ENCODE data around the gene BMPR1B. TPM values are rescaled to one million over a fixed set of nuclear protein-coding genes. Genes with fewer than 3 reads are reported as not detected.
"Not testable (repeated sequence)": the region's sequence is repeated elsewhere in the genome, so short reads cannot be mapped to it uniquely, and the experiment has no call there.

The BMPR1B gene
- total RNA-seq, 2 donors from 2014 or later = 8.9 to 13.9 TPM

DNA sequence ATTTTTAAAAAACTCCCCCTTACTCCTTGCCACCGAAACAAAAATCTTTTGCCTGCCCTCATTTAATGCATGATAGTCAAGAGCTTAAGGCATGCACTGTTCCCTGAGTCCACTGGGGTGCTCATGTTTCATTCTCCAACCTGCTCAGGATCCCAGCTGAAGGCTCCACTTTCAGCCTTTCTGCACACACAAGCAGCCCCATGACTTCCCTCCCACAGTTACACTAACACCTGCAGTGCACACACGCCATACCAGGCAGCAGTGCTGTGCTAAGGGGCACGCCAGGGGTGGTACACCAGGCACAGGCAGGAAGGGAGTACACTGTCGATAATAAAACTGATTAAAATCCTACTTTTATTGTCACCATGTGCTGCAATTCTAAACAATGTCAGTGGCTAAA lies 385.2 kb downstream of the BMPR1B start:
- intact Hi-C loops (cut with DNase I) = no loop called here
- no peak for DNase-seq (ENCODE audit: low spot score)

DNA sequence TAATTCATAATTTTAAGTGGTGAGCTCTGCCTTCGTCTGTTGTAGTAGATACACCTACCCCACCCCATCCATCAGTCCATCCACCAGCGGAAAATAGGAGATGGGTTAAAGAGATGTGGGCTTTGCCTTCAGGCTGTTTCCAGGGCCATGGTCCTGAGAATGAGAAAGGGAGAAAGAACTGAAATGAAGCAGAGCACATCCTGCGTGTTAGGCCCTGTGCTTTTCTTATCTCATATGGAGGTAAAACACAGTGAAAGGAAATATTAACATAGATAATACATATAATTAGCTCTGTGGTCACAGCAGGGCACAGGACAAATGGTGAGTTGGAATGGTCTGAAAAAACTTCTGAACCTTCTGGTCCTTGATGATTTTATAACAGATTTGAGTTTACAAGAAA lies 393.5 kb downstream of the BMPR1B start:
- intact Hi-C loops (cut with DNase I) = no loop called here
- DNase-seq (ENCODE audit: low spot score) = no peak

DNA sequence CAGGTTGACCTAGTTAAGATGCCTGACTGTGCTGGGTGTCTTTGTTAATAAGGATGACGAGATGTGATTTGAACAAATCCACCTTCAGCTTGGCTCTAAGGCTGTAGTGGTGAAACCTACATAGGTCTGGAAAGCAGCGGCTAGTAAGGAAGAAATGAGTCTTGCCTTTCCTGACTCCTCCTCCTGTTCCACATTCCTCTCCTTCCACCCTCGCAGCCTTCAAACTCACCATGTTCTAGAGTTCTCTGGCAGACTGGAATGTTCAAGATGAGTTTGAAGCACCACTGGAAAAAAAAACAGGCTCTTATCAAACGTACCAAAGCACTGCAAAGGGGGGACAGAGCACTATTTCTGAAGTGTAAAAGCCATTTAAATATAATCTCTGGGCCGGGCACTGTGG lies 395.4 kb downstream of the BMPR1B start:
- DNase-seq (ENCODE audit: low spot score) = no peak
- intact Hi-C loops (cut with DNase I) = no loop called here

DNA sequence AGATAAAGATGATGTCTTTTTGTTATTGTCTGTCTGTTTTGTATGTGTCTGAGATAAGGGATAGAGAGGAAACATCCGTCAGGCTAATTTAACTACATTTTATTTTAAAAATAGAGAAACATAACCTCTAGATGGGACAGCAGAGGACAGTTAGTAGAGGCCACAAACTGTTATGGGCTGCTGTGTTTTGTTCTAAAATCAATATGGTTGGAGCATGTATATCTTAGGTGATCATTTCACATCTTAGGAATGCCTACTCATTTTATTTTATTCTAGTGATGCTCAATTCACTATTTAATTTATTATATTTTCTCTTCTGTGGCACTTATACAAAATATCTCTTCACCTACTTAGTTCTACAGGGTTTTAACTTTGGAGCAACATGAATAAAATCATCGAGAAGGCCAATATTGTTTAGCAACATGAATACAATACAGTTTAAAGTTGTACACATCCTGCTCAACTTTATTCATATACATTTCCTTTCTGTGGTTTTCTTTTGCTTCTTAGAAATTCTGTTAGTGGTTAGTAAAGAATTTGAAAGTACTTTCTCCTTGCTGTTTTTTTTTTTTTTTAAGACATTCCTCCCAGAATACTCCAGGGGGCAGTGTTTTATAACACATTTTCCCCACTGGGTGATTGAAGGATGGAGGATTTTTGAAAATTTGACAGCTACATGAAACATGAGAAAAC lies 398.1 kb downstream of the BMPR1B start:
- no peak for DNase-seq (ENCODE audit: low spot score)
- intact Hi-C loops (cut with DNase I) = no loop called here

DNA sequence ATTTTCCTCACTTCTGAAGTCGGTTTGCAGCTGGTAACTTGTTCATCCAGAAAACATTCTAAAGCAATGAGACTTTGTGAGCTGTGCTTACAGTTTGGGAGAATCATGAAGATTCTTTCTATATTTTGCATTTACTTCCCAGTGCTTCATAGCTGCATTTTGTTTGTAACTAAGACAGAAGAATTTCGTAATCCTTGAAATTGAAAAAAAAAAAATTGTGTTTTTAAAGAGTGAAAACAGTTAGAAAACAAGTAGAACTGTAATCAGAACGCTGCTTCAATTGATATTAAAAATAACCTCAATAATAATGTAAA lies 398.7 kb downstream of the BMPR1B start:
- intact Hi-C loops (cut with DNase I) = no loop called here

DNA sequence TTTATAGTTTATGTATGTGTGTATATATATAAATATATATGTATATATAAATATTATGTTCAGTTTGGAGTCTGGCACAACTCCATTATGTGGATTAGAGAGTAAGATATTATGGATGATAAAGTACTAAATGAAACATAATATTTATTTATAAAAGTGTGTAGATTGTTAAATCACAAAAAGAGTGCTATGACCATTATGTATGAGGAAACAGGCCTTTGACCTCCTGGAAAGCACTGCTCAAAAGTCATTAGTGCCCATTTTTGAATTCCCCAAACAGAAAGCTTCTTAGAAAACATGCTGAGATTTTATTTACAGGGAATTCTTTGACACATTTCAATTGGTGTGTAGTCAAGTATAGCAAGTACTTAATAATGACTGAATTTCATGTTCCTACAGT lies 399.8 kb downstream of the BMPR1B start:
- no peak for DNase-seq (ENCODE audit: low spot score)
- intact Hi-C loops (cut with DNase I) = no loop called here

More for the DNA sequence above, 398.7 kb downstream of the BMPR1B start:
- no peak for DNase-seq (ENCODE audit: low spot score)

DNA sequence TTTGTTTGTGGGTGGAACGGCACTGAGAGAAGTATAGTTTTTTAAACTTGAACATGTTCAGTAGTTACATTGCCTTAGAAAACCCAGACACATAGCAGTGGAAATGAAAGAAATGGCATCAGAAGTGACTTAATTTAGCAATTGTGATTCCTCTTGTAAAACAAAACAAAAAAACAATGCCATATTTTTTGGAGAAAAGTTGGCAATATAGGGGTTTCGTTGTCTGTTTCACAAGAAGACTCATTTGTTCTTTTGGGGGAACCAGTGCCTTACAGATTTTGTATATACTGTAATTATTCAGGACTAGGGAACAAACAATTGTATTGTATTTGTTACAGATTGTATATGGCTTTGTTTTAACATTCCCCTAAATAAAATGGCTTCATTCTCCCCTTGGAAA lies 400.3 kb downstream of the BMPR1B start:
- no peak for DNase-seq (ENCODE audit: low spot score)
- intact Hi-C loops (cut with DNase I) = no loop called here

DNA sequence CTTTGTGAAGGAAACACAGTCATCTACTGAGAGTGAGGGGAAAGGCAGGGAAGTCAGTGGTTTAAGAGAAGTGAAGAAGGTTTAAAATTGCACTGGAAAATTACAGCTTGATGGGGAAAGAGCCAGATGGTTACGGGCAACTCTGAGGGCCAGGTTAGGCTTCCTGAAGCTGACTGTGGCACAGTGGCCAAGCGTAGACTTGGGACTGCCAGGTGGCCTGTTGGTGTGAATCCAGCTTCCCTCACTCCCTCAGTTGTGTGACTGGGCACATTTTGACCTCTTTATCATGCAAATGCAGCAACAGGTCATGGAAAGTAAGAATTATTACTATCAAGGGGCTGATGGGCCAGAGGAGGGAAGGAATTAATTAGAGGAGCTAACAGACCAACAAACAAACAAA lies 400.9 kb downstream of the BMPR1B start:
- no peak for DNase-seq (ENCODE audit: low spot score)
- intact Hi-C loops (cut with DNase I) = no loop called here

DNA sequence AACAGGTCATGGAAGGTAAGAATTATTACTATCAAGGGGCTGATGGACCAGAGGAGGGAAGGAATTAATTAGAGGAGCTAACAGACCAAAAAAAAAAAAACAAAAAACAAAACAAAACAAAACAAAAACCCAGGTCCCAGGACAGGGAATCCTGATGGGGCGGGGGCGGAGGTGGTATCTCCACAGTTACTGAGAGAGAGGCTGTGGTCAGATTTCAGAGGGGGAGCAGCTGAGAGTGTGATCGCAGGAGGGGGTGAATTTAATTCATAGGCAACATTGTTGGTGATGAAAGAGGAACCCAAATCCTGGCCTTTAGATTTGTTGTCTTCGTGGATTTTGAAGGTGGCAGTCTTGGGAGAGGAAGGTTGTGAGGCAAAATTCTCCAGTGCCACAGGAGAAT lies 401.6 kb downstream of the BMPR1B start:
- intact Hi-C loops (cut with DNase I) = no loop called here

DNA sequence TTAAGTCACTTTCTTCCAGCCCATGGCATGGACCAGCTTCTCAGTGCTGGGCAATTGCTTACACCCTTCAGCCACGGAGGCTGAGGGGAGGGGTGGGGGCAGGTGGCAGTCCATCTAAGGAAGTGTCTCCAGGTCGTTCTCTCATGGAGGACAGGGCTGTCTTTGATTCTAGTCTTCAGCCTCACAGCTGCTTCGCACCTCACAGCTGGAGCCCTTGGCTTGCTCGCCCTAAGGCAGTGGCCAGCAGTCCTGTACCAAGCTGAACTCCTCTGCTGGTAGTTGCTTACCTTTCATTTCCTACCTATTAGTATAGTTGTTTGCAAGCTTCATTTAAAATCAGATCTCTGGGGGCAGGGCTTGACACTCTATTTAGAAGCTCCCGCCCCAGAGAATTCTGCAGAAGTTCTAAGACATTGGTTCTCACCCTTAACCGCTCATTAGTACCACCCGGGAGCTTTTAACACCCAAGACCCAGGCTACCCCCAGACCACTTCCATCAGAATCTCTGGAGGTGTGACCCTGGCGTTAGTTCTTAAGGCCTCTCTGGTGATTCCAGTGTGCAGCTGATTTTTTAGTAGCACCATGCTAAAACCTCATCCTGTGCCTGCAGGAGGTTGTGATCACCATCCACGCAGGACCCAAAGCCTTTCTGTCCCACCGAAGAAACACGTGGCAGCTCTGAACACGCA lies 404.2 kb downstream of the BMPR1B start:
- DNase-seq (ENCODE audit: low spot score) = no peak
- intact Hi-C loops (cut with DNase I) = no loop called here

More for the DNA sequence above, 401.6 kb downstream of the BMPR1B start:
- DNase-seq (ENCODE audit: low spot score) = no peak

DNA sequence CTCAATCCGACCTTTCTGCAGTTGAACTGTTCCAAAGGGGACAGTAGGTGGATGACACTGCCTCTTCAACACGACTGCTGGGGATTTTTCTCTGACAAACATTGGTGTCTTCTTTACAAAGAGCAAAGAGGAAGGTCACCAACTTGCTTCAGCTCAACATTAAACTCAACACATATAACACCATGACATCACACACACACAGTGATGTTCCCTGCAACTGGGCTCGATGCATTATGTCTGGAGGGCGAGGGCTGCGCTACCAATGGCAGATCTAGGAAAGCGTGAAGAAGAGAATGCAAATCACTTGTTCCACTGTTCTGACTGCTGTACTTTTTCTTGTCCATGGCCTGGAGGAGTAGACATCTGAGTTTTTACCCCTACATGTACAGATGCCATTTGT lies 405.1 kb downstream of the BMPR1B start:
- intact Hi-C loops (cut with DNase I) = no loop called here
- no peak for DNase-seq (ENCODE audit: low spot score)

DNA sequence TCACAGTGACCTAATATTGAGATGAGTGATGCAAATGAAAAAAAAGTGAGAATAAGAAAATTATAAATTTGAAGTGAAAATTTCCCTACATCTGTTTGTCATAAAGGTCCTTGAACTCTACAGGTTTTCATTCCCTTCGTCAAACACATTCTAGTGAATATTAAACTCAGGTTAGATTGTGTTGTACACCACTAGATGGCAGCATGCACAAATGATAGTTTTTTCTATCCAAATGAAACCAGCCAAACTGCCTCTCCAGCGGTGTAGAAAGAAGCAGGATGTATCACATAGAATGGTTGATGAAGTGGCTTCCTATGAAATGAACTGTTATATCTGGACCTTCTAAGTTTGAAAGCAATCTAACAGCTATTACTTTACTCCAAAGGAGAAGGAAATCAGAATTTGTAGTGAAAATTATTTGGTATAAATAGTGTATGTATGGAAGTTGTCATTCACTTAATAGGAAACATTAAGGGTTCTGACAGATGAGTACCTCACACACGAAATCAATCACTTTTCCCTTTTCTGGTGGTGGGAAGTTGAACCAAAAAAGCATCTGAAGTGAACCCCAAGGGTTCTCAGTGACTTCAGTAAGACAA lies 408.3 kb downstream of the BMPR1B start:
- DNase-seq (ENCODE audit: low spot score) = no peak
- intact Hi-C loops (cut with DNase I) = no loop called here

DNA sequence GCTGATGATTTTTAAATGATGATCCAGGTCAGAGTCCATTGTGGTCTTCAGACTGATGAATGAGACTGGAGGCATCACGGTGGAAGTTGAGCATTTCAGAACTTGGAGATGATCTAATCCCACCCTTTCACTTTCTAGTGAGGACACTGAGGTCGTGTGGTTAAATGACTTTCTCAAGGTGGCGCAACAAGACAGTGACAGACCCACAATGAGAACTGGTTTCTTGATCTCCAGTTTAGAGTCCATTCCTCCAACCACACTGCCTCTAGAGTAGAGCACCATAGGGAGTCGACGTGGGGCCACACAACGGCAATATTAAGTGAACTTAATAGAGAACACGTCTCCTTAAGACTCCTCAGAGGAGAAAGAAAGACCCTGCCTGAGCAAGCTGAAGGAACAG lies 410.1 kb downstream of the BMPR1B start:
- intact Hi-C loops (cut with DNase I) = no loop called here
- no peak for DNase-seq (ENCODE audit: low spot score)

DNA sequence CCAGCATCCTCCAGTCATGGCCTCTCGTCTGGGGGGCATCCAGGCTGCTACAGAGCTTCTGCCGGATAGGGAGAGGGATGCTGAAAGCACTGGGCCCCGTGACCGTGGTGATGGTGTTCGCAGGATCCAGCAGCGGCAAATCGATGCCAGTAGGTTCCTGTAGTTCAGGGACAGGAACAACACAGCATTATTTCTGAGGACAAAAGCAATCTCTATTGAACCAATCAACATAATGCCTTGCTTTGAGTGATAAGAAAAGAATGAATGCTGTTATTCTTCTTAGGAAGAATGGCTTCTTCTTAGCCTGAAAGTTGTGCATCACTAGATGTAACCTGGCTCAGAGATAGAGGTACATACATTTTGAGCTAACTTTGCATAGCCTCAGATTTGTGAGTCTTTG lies 412.4 kb downstream of the BMPR1B start:
- intact Hi-C loops (cut with DNase I) = no loop called here
- DNase-seq (ENCODE audit: low spot score) = no peak

DNA sequence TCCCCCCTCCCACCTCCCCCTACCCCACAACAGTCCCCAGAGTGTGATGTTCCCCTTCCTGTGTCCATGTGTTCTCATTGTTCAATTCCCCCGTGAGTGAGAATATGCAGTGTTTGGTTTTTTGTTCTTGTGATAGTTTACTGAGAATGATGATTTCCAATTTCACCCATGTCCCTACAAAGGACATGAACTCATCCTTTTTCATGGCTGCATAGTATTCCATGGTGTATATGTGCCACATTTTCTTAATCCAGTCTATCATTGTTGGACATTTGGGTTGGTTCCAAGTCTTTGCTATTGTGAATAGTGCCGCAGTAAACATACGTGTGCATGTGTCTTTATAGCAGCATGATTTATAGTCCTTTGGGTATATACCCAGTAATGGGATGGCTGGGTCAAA lies 413.6 kb downstream of the BMPR1B start:
- DNase-seq (ENCODE audit: low spot score); intact Hi-C loops (cut with DNase I): not testable (repeated sequence)

DNA sequence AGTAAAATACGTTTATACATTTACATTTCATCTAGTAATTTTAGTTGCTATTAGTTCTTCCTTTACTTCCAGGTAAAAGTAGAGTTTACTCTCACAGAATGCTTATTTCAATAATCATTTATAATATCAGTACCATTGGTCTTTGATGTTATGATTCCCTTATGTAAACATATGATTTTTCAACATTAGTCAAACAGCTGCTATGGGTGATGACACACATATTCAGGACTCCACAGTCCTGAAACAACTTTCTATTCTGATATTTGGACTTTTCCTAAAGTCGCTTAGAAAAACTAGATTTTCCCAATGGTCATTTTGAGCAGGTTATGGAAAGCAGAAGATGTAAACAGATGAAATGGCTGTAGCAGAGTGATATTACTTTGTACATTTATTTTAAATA lies 421.2 kb downstream of the BMPR1B start:
- no peak for DNase-seq (ENCODE audit: low spot score)

DNA sequence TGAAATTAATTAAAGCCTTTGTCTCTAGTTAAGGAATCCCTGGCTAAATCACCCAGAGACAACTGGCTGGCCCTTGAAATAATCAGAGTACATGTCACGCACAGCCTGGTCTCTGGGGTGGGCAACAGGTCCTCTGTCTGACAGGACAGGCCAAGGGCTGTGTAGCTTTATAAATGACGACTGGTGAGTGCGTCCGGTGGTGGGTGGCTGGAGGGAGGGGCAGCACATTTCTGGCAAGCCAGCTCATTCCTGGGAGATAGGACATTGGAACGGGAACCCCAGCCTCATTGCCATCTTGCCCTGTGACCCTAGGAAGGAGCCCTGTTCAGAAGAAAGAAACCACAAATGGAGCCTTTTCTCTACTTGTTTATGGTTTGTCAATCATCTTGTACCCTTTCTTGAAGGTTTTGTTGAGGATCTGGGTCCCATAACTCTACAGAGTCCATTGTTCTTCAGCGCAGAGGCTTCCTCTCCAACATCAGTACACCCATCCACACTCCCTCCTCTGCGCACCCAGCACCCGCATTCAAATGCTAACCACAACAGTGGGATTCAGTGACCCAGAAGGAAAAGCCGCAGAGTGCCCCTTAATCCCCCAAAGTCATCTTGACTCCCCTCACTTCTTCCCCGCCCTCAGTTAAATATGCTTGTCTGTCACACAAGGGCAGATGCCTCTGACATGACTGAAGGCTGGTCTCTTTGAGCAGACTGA lies 422.9 kb downstream of the BMPR1B start:
- intact Hi-C loops (cut with DNase I) = no loop called here
- no peak for DNase-seq (ENCODE audit: low spot score)

More for the DNA sequence above, 421.2 kb downstream of the BMPR1B start:
- intact Hi-C loops (cut with DNase I) = no loop called here

DNA sequence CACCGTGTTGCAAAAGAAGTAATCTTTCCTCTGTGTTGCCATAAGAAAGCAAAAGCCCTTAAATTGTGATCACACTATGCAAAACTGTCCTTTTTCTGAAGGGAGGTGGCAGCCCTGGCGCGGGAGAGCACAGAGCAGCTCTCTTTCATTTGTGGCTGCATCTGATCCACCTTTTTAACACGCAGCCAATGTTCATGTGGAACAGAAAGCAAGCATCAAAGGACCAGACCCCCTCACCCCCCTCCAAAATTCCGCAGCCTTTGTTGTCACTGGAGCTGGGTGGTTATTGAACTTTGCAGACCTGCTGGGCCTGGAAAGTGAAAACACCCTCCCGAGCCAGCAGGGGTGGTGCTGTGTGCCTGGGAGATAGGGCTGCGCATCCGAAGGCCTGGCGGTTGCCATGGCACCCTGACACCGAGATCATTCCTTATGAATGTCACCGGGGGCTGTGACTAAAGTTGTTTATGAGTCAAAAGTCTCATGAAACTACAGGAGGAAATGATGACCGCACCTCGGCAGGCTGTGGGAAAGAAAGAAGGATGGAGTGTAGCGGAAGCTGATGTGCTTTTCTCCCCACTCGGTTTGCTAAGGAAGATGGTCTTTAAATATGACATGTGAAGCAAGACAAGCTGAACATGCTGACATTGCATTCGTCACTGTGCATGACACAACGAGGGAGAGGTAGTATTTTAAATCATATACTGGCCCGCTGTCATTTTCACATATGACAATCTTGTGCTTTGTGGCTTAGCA lies 423.7 kb downstream of the BMPR1B start:
- intact Hi-C loops (cut with DNase I) = no loop called here
- no peak for DNase-seq (ENCODE audit: low spot score)

DNA sequence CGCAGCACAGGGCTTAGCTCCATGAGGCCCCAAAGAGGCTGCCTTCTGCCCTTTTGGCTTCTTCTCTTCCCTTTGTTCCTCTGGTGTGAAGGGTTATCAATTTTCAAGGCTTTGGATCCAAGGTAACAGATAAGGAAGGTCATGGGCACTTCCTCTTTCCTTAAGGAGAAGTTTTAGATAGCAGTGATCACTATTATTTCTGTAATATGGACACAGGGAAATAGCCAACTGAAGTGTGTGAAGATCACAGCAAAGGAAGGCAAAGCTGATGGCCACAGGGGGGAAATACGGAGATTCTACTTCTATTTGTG lies 424.2 kb downstream of the BMPR1B start:
- intact Hi-C loops (cut with DNase I) = no loop called here
- DNase-seq (ENCODE audit: low spot score) = no peak
